ENCODE data around the gene MYOM3.
"Not testable (repeated sequence)": the region's sequence is repeated elsewhere in the genome, so short reads cannot be mapped to it uniquely, and the experiment has no call there.

Gene MYOM3

GRCh38 chr1:24055681-24056080 is 56.3 kb downstream of the MYOM3 start:
- no peak for ATAC-seq

GRCh38 chr1:24052220-24052619 is 59.7 kb downstream of the MYOM3 start:
- no peak overlapping the region for H3K4me3 Mint-ChIP-seq
- ATAC-seq (no peak), DNase-seq (no peak)
- no peaks in the 10 kb centered on the region for H3K4me1 Mint-ChIP-seq
- no peaks in the 10 kb centered on the region for H3K9me3 Mint-ChIP-seq
- no peak overlapping the region for H3K27ac Mint-ChIP-seq
- no peaks in the 10 kb centered on the region for H3K27me3 Mint-ChIP-seq

More at GRCh38 chr1:24055681-24056080, 56.3 kb downstream of the MYOM3 start:
- no peaks in the 10 kb centered on the region for H3K27me3 Mint-ChIP-seq
- no peak overlapping the region for H3K27ac Mint-ChIP-seq
- no peaks in the 10 kb centered on the region for H3K9me3 Mint-ChIP-seq
- DNase-seq: no peak
- no peak overlapping the region for H3K4me3 Mint-ChIP-seq
- H3K4me1 Mint-ChIP-seq: no peaks in the 10 kb centered on the region

- H3K4me3 Mint-ChIP-seq: no peak overlapping the region
- no peaks in the 10 kb centered on the region for H3K9me3 Mint-ChIP-seq
- ATAC-seq: no peak
- no peak for DNase-seq
- H3K27ac Mint-ChIP-seq: no peak overlapping the region
- no peaks in the 10 kb centered on the region for H3K27me3 Mint-ChIP-seq
- peaks cover 5% of the 10 kb centered on the region for H3K4me1 Mint-ChIP-seq
Observed at GRCh38 chr1:24051206-24051945, 60.6 kb downstream of the MYOM3 start.

GRCh38 chr1:24049733-24050132 is 62.2 kb downstream of the MYOM3 start:
- ATAC-seq: no peak
- Mint-ChIP-seq H3K4me3 (no peak overlapping the region), H3K9me3 (no peaks in the 10 kb centered on the region), H3K27ac (no peak overlapping the region), H3K27me3 (no peaks in the 10 kb centered on the region), H3K4me1 (peaks cover 5% of the 10 kb centered on the region)
- DNase-seq: no peak

- H3K9me3 Mint-ChIP-seq, H3K4me1 Mint-ChIP-seq, H3K4me3 Mint-ChIP-seq, H3K27me3 Mint-ChIP-seq, ATAC-seq, DNase-seq, H3K27ac Mint-ChIP-seq: not testable (repeated sequence)
Observed at GRCh38 chr1:24048894-24049293, 63.0 kb downstream of the MYOM3 start.

- no peak for ATAC-seq
- peaks cover 5% of the 10 kb centered on the region for H3K4me1 Mint-ChIP-seq
- H3K27me3 Mint-ChIP-seq: no peaks in the 10 kb centered on the region
- H3K4me3 Mint-ChIP-seq: no peak overlapping the region
- no peak overlapping the region for H3K27ac Mint-ChIP-seq
- H3K9me3 Mint-ChIP-seq: no peaks in the 10 kb centered on the region
- no peak for DNase-seq
Observed at GRCh38 chr1:24048205-24048869, 63.6 kb downstream of the MYOM3 start.

GRCh38 chr1:24047110-24047477 is 64.8 kb downstream of the MYOM3 start:
- Mint-ChIP-seq H3K27ac (no peak overlapping the region), H3K9me3 (no peaks in the 10 kb centered on the region), H3K4me3 (no peak overlapping the region), H3K4me1 (peaks cover 5% of the 10 kb centered on the region), H3K27me3 (no peaks in the 10 kb centered on the region)
- no peak for DNase-seq
- no peak for ATAC-seq

GRCh38 chr1:24045771-24046170 is 66.2 kb downstream of the MYOM3 start:
- DNase-seq: no peak
- ATAC-seq: no peak
- H3K27me3 Mint-ChIP-seq: no peaks in the 10 kb centered on the region
- peaks cover 5% of the 10 kb centered on the region for H3K4me1 Mint-ChIP-seq
- H3K27ac Mint-ChIP-seq: no peak overlapping the region
- no peak overlapping the region for H3K4me3 Mint-ChIP-seq
- no peaks in the 10 kb centered on the region for H3K9me3 Mint-ChIP-seq

- not testable (repeated sequence) for H3K27me3 Mint-ChIP-seq, H3K4me1 Mint-ChIP-seq, DNase-seq, H3K27ac Mint-ChIP-seq, H3K9me3 Mint-ChIP-seq, ATAC-seq, H3K4me3 Mint-ChIP-seq
Observed at GRCh38 chr1:24044672-24045071, 67.3 kb downstream of the MYOM3 start.

GRCh38 chr1:24043345-24044032 is 68.4 kb downstream of the MYOM3 start:
- Mint-ChIP-seq H3K4me3 (no peak overlapping the region), H3K4me1 (peaks cover 5% of the 10 kb centered on the region), H3K27ac (peak overlapping the region in 1 of 2 donors; percentile 10), H3K27me3 (peaks cover 8% of the 10 kb centered on the region), H3K9me3 (no peaks in the 10 kb centered on the region)
- DNase-seq: no peak
- ATAC-seq: no peak

GRCh38 chr1:24042315-24042714 is 69.6 kb downstream of the MYOM3 start:
- H3K4me3 Mint-ChIP-seq: no peak overlapping the region
- no peak for ATAC-seq

GRCh38 chr1:24036088-24036487 is 75.8 kb downstream of the MYOM3 start:
- H3K4me3 Mint-ChIP-seq: no peak overlapping the region
- ATAC-seq (no peak), DNase-seq (no peak)
- no peaks in the 10 kb centered on the region for H3K4me1 Mint-ChIP-seq
- H3K27me3 Mint-ChIP-seq: peaks cover 8% of the 10 kb centered on the region
- H3K9me3 Mint-ChIP-seq: no peaks in the 10 kb centered on the region
- H3K27ac Mint-ChIP-seq: no peak overlapping the region

More at GRCh38 chr1:24042315-24042714, 69.6 kb downstream of the MYOM3 start:
- peaks cover 5% of the 10 kb centered on the region for H3K4me1 Mint-ChIP-seq
- DNase-seq: no peak
- H3K9me3 Mint-ChIP-seq: no peaks in the 10 kb centered on the region
- H3K27me3 Mint-ChIP-seq: peaks cover 8% of the 10 kb centered on the region
- H3K27ac Mint-ChIP-seq: no peak overlapping the region

- Mint-ChIP-seq H3K4me3 (no peak overlapping the region), H3K27ac (no peak overlapping the region), H3K27me3 (no peaks in the 10 kb centered on the region), H3K9me3 (no peaks in the 10 kb centered on the region), H3K4me1 (no peaks in the 10 kb centered on the region)
- ATAC-seq (no peak), DNase-seq (no peak)
Observed at GRCh38 chr1:24032981-24033380, 79.0 kb downstream of the MYOM3 start.

GRCh38 chr1:24030976-24031516 is 80.9 kb downstream of the MYOM3 start:
- not testable (repeated sequence) for ATAC-seq, H3K27ac Mint-ChIP-seq, H3K4me3 Mint-ChIP-seq, H3K27me3 Mint-ChIP-seq, H3K4me1 Mint-ChIP-seq, DNase-seq, H3K9me3 Mint-ChIP-seq

GRCh38 chr1:24027838-24028468 is 84.0 kb downstream of the MYOM3 start:
- no peak overlapping the region for H3K4me3 Mint-ChIP-seq
- ATAC-seq (peak; percentile 60), DNase-seq (no peak)
- no peaks in the 10 kb centered on the region for H3K9me3 Mint-ChIP-seq
- no peaks in the 10 kb centered on the region for H3K27me3 Mint-ChIP-seq
- no peaks in the 10 kb centered on the region for H3K4me1 Mint-ChIP-seq
- H3K27ac Mint-ChIP-seq: peak overlapping the region in 1 of 2 donors; percentile 57

All from stimulated activated naive CD8-positive, alpha-beta T cell treated with anti-CD3 and anti-CD28 coated beads, Interleukin-15, amount 100 ng/mL, for 72 hours (primary cell).